ENCODE data around the gene OR11H6.
"Not testable (repeated sequence)": the region's sequence is repeated elsewhere in the genome, so short reads cannot be mapped to it uniquely, and the experiment has no call there.

Gene OR11H6

GRCh38 chr14:20262642-20263128 lies 39.2 kb downstream of the OR11H6 start:
- DNase-seq (ENCODE audit: low read depth), result no peak

- not testable (repeated sequence) for DNase-seq (ENCODE audit: low read depth)
Measured at GRCh38 chr14:20264361-20264760, 40.9 kb downstream of the OR11H6 start.

GRCh38 chr14:20274062-20274461 lies 50.6 kb downstream of the OR11H6 start:
- no peak for DNase-seq (ENCODE audit: low read depth)
